Measurements from ENCODE around the gene IL1RAP.
A peak's percentile ranks its signal among the peaks of the same experiment; 100 is the strongest.
"Not testable (repeated sequence)": the region's sequence is repeated elsewhere in the genome, so short reads cannot be mapped to it uniquely, and the experiment has no call there.

IL1RAP gene

DNA sequence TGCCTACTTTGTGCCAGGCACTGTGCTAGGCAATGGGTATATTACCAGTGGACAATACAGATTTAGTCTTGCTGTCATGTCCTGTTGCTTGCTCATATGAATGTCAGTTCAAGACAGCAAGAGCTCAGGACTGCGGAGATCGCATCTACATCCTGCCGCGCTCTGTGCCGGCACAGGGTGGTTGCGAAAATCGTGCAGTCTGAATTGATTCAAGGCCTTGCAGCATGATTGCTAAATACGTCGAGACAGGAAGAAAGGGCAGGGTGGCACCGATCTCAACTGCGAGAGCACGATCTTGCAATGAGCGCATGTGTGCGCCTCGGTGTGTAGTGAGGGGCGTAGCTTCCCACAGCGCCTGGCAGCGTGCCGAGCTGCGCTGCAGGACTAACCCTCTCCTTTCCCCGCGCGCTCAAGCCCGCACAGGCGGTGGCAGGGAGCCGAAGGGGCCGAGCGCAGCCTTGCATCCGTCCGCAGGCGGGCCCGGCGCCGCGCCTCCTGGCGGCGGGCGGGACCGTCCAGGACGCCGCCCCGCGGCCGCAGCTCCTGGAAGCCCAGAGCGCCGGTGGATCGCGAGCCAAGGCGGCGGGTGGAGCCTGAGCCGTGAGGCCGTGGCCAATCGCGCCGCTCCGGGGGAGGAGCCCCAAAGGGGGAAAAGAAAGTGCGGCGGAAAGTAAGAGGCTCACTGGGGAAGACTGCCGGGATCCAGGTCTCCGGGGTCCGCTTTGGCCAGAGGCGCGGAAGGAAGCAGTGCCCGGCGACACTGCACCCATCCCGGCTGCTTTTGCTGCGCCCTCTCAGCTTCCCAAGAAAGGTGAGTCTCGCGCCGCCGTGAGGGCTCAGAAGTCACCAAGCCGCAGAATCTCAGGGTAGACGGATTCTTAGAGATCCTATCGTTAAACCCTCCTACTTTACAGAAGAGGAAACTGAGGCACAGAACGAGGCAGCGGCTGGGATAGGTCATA, at the start of gene IL1RAP:
Gene IL1RAP (plus strand): TSS at position 677 of the 962 bp plus-strand sequence. CDS start 50,205 bp downstream, outside the sequence.
- peak; percentile 90 for DNase-seq

- DNase-seq, result no peak
These were observed 46.0 kb upstream of the IL1RAP start for GRCh38 chr3:190467922-190468321.

GRCh38 chr3:190473261-190473660, 40.6 kb upstream of the IL1RAP start:
- DNase-seq, result not testable (repeated sequence)

DNA sequence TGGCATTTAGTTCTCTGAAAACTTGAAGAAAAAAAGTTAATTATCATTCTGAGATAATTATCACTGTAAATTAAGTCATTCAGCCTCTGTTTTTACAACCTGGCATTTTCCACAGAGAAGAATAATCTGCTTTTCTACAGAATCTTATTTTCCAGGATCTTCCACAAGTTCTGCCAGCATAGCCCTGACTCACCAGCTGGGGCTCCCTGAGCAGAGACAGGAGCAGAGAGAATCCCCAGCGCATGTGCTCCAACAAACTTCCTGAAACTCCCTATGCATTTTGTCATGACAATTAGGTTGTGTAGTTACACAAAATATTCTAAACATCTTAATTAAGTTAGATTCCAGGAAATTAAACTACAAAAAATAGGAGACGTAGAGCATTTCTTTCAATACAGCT, 32.1 kb upstream of the IL1RAP start:
- no peak for DNase-seq

GRCh38 chr3:190485830-190486532, 27.9 kb upstream of the IL1RAP start:
- DNase-seq, result no peak

GRCh38 chr3:190486533-190486864, 27.4 kb upstream of the IL1RAP start:
- no peak for DNase-seq

DNA sequence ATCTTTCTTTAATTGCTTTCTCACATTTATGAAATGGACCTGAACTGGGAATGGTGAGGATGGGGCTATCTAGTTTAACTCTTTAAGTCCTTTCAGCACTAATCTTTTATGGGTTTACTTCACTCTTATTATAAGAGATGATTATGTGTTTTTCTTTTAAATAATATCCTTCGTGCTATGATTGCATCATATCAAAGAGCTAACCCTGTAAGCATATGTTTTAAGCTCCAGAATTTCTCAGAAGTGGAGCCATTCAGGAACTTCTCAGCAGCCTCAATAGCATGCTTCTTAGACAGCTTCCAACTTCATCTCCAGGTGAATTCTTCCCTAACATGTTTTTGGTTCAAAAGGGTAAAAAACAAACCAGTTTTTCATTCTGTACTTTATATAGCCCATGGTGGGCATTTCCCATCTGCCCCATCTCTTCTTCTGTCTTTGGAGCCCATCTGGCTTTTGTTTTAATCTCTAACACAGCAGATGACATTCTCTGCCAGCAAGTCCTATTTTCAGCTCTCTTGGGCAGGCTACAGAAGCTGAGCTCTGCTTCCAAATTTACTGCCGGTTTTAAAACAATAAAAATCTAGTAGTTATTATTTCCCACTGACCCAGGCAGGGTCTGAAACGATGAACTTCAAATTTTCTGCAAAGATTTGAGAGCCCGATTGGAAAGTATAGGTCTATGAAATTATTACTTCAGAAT, 26.8 kb upstream of the IL1RAP start:
- DNase-seq, result no peak

- peak; percentile 60 for DNase-seq
These were observed 22.3 kb upstream of the IL1RAP start for GRCh38 chr3:190491533-190492054.

DNA sequence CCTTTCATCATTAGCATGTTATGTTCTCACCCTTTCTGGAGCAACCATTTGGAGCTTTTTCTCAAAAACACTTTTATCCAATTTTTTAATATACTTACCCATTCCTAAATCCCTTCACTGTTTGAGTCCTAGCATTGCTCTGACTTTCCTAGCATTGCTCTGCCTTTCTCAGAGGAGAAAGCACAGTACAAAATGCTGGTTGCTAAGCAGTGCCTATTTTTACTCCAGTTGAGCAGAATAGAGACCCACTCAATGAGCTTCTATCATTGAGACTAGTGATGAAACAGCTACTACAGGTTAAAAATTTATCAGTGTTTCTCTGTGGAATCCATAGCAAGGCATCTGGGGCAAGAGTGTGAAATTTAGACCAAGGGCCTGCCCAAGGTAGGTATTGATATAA, 21.8 kb upstream of the IL1RAP start:
- DNase-seq, result no peak

DNA sequence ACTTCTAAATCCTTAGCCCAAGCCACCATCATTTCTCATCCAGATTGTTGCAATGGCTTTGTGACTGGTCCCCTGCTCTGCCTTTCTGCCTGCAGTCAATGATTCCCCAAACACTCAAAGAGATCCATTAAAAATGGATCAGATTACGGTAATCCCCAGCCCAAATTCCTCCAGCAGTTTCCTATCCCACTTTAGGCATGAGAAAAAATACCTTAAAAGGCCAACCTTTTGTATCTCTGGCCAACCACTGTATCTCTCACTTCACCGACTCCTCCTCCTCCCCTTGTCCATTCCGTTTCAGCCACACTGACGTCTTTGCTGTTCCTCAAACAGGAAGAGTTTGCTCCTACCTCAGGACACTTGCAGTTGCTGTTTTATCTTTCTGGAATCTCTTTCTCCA, 20.9 kb upstream of the IL1RAP start:
- DNase-seq, result no peak

DNA sequence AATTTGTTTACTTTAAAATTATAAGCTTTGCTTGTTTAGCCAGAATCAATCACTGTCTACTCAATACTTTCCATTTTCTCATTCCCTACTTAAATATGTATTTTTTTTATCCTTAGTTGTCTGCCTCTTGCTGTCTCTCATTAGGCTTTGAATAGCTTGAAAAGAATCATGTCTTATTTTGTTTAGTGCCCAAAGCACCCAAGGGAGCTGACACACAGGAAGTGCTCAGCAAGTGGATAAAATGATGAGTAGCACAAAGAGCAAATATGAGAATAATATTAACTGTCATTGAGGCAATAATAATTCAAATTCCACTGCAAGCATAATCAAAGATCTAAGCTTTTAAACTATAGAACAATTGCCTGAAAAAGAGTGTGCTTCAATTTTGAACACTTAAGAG, 19.0 kb upstream of the IL1RAP start:
- no peak for DNase-seq

DNA sequence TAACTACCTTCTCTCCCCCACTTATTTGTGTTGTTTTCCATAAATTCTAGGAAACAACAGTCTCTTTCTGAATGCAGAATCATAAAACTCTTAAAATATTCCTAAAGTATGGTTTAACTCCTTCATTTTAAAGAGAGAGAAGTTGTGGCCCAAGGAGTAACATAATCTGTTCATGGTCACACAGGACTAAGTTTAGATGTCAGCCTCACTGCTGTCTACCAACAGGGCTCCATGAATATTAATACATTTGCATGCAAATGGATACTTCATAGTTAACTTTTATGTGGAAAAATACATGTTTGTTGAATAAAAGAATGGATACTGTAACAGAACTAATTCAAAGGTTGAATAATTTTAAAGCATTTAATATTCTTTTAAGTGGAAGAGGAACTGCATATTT, 18.5 kb upstream of the IL1RAP start:
- DNase-seq, result no peak

DNA sequence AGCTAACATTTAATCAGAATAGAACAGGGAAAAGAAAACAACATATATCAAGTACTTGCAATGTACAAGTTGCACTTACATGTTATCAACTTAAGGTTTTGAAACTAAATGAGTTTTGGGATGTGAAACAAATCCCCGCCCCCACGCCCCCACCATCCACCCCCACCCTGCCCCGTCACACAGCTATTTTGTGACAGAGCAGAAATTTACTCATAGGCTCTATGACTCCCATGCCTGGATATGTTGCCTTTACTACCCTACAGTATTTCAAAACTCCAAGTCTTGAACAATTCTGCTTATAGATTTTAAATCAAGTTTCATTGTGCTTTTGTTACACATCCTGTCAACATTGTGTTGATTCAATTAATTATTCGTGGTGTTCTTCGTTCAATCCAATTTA, 18.1 kb upstream of the IL1RAP start:
- DNase-seq, result no peak

DNA sequence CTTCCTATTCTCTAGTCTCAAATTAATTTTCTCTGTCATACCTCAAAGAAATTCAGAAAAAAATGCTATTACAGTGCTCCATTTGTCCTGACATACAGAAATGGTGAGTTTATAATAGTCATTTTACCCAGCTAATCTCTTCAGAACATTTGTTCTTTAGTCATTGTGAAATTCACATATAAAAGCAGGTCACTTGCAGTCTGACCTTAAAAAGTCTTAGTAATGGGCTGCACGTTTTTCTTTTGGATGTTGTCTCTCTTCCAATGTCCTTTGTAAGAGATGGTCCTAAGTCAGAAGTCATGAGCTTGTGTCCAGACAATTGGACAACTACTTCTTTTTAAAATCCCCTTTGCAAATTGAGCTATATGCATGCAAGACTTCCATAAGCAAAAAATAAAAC, 17.0 kb upstream of the IL1RAP start:
- DNase-seq, result no peak

- no peak for DNase-seq
These were observed 16.1 kb upstream of the IL1RAP start for GRCh38 chr3:190497811-190498210.

DNA sequence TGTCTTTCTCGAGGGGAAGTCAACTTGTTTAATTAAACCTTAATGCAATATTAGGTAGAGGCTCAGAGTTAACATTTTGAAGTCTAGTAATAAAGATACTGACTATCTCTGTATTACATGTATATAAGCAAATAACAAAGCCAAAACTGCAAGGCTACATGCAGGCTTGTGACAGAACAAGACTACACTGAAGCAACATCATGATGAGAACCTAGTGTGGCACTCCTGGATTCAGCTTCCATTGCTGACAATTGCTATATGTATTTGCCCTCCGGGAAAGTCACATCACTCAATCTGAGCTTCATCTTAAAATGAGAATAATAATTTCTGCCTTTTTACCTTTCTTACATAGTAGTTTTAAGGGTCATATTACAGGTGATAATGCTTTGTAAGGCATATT, 15.6 kb upstream of the IL1RAP start:
- no peak for DNase-seq

GRCh38 chr3:190499122-190499521, 14.8 kb upstream of the IL1RAP start:
- no peak for DNase-seq

DNA sequence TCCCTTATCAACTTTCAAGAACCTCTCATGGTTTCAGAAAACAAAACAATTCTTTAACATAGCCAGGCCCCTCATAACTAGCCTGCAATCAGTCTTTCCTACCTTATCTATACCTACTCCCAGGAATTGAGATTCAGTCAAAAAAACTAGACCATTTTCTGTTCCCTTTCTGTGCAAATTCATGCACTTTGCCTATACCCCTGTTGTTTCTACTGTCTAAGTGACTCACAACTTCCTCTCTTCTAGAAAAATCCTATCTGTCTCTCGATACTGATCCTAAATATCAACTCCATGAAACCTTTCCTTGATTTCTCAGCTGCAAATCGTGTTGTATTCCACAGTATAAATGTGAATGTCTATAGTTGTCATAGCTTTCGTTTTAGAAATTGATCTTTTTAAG, 10.9 kb upstream of the IL1RAP start:
- no peak for DNase-seq

GRCh38 chr3:190504354-190505125, 9.3 kb upstream of the IL1RAP start:
- DNase-seq, result no peak

DNA sequence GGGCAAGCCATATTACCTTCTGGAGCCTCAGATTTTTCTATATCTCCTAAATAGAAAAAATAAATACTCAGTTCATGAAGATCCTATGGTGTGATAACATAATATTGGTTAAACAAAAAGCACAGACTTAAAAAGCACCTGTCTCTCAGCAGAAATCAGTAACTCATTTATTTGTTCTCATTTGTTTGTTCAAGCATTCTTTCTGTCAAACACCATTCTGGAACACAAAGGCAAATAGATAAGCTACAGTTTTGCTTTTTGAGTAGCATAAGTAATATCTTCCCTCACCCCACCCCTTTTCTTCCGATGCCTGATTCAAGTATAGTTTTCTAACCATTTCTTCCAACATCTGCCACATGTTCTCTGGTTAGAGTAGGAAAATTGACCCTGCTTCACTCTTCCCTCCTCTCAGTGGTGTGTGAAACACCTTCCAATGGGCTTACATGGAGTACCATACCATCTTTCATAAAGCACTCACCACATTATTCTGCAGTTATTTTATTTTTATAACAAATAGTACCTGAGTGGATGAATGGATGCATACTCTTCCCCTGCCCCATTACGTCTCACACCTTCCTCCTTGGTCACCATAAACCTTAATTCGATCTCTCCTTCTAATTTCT, 8.4 kb upstream of the IL1RAP start:
- no peak for DNase-seq

DNA sequence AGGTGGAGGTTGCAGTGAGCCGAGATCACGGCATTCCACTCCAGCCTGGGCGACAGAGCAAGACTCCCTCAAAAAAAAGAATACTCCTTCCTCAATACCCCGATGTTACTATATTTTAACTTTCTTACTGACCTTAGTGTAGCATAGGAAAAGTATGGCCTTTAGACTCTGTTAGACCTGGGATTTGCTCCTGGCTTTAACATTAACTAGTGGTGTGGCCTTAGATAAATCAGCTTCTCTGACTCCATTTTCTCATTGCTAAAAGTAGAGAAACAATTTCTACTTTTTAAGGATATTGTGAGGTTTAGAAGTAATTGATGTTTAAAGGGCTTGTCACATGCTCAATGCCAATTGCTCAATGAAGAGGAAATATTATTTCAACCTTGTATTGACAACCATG, 7.6 kb upstream of the IL1RAP start:
- DNase-seq, result no peak

DNA sequence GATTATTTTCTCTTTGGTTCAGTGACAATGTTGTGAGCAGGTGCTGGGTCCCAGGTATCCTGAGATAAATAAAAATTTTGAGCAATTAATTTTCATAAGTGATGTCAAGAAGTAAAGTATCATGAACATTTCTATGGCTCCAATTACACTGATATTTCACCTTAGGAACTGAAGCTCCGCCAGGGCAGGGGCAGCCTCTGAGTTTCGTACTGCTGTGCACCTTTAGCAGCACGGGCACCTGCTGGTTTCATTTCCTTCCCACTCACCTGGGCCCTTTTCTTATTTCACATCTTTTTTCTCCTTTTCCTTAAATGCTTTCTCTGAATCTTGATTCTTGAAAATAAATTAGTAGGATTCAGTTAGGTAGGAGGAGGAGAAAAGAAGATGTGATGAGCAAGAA, 1.2 kb upstream of the IL1RAP start:
- DNase-seq, result no peak
